NCI-H1092 treated with DMSO at 0.1 percent for 48 hours (cell line): Measurements from ENCODE around the gene CACHD1.
A peak's percentile ranks its signal among the peaks of the same experiment; 100 is the strongest.
"Not testable (repeated sequence)": the region's sequence is repeated elsewhere in the genome, so short reads cannot be mapped to it uniquely, and the experiment has no call there.

Source experiments
- DNase-seq: peaks from one replicate; lab custom pipeline; 2025; lab: John Stamatoyannopoulos, UW

CACHD1 gene

DNA sequence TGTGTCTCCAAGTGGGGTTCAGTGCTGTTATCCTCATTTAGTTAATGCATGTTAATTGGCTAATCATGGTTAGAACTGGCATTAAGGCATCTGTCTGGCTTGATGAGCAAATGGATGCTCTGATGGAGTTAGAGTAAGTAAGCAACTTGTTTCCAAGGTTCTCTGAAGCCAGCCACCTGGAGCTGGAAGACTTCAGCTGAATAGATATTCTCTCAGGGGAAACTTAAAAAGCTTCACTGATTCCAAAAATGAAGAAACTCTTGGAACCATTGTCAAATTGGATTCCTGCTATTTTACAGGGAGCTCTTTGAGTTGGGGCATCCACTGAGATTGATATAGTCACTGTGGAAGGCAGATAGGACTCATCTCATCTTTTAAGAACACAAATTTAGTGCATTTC, 118.9 kb downstream of the CACHD1 start:
- DNase-seq, result no peak

DNA sequence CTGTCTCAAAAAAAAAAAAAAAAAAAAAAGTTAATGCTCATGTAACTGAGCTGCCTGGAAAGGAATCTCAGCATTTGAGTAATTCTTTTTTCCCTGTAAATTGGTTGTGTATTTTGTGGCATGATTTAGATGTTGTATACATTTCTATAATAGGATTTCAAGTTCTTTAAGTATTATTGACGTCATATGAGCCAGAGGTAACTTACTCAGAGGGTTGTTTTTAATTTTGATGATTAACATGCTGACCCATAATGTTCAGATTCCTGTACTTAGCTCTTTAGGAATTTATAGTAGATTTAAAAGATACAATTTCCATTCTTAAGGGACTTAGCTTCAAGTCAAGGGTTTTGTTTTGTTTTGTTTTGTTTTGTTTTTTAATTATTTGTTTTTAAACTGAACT, 120.4 kb downstream of the CACHD1 start:
- no peak for DNase-seq

GRCh38 chr1:64594446-64594845, 124.5 kb downstream of the CACHD1 start:
- no peak for DNase-seq

GRCh38 chr1:64595871-64596515, 126.1 kb downstream of the CACHD1 start:
- DNase-seq, result no peak

DNA sequence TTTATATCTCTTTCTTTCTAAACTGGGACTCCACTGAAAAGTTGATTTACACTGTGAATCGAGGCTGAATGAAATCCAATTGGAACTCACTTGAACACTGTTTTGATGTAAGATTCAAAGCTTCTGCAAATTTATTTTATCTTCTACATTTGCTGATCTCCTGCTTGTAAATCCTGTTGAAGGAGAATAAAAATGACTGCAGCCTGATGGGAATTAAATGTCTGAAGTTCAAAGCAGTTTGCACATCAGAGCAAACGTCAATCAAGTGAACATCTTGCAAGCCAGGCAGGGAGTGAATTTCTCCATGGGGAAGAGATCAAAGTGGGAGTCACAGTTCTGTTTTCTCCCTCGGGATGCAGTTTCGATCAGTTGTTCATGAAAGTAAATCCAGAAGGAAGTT, 127.2 kb downstream of the CACHD1 start:
- DNase-seq, result no peak

DNA sequence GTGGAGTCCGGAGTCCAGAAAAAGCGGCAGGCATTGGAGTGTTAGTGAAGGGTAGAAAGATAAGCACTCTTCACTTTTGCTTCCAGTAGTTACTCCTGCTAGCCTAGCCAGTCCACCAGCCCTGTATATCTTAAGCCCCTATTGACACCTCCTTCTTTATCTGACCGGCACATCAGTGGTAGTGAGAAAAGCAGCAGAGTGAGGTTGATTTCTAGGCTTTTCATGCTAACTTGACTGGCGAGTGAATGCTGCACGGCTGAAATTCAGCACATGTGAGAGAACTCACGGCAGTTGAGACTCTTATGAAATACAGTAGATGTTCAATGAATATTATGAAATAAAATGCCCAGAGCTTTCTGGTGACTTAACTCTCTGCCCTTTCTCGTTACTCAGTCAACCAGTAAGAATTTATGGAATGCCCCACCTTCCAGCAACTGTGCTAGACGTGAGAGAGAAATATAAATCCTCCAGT, 128.2 kb downstream of the CACHD1 start:
- no peak for DNase-seq

GRCh38 chr1:64599242-64599641, 129.3 kb downstream of the CACHD1 start:
- DNase-seq, result no peak

- DNase-seq, result no peak
Measured at GRCh38 chr1:64601207-64601606, 131.3 kb downstream of the CACHD1 start.

- no peak for DNase-seq
Measured at GRCh38 chr1:64608005-64608650, 138.2 kb downstream of the CACHD1 start.

DNA sequence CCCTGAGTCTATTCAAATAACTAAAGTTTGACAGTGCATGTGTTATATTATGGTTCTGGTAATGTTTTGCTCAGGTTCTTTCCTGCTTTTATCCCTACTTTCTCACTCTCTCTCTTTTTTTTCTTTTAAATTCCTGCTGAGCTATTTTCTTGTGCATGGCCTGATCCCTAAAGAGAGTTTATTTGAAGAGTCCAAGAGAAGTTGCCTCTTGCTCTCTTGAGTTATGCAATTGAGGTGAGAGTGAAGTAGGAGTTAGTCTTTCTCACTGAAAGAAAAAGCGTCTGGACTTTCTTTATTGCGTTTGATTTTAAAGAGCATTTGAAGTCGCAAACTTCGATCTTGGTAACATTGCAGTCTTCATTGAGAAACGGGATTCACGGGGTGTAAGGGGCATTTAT, 138.7 kb downstream of the CACHD1 start:
- DNase-seq, result no peak

DNA sequence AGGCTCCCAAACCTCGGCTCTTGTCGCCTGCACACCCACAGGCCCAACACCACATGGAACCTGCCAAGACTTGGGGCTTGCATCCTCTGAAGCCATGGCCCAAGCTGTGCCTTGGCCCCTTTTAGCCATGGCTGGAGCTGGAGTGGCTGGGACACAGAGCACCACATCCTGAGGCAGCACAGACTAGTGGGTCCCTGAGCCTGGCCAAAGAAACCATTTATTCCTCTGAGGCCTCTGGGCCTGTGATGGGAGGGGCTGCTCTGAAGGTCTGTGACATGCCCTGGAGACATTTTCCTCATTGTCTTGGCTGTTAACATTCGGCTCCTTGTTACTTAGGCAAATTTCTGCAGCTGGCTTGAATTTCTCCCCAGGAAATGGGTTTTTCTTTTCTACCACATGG, 141.0 kb downstream of the CACHD1 start:
- not testable (repeated sequence) for DNase-seq

GRCh38 chr1:64616039-64616438, 146.1 kb downstream of the CACHD1 start:
- DNase-seq, result no peak

DNA sequence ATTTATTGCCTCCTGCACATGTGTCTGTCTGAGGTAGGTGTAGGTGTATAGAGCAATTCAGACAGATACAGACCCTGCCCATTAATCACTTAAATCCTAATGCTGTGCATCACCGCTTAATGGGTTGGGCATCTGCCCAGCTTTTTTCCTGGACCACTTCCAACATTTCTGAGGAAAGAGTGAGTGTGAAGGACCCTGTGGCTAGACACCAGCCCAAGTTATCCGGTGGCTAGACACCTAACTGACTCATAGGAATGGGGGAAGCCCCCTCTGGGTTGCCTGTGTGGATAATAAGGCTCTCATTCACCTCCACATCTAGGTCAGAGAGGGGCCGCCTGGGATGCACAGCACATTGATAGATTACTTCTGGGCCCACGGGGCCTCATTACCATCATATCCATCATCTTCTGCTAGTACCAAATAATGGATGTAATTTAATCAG, 153.8 kb downstream of the CACHD1 start:
- no peak for DNase-seq

GRCh38 chr1:64624218-64624713, 154.3 kb downstream of the CACHD1 start:
- peak; percentile 50 for DNase-seq

GRCh38 chr1:64624808-64625207, 154.9 kb downstream of the CACHD1 start:
- peak; percentile 9 for DNase-seq

GRCh38 chr1:64630611-64631010, 160.7 kb downstream of the CACHD1 start:
- DNase-seq, result no peak

DNA sequence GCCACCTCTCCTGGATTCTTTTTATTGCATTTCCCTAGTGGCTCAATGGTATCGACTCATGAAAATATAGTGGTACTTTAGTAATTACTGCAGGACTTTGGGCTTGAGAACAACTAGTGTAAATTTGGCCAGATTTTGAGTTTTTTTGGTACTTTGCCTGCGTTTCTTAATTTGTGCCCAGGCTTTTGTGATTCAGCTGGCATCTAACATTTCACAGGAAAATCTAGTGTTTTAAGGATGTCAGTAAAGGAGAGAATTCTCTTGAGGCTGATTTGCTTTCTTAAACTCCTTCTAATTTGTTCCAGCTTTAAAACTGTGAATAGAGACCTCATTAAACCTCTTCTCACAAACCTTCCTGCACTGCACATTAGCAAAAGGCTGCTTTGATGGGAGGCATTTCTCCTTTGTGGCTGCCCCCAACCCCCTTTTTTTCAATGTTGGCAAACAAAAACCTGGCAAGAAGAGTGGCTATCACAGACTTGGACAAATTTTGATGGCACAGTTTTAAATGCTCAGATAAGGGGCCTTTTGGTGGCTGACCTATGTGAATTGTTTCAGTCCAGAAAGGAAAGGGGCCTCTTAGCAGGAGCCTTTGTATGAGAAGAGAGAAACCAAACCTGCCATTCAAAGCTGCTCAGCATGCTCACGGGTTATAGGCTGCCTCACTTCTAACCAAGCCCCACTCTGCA, 161.6 kb downstream of the CACHD1 start:
- peak; percentile 3 for DNase-seq

DNA sequence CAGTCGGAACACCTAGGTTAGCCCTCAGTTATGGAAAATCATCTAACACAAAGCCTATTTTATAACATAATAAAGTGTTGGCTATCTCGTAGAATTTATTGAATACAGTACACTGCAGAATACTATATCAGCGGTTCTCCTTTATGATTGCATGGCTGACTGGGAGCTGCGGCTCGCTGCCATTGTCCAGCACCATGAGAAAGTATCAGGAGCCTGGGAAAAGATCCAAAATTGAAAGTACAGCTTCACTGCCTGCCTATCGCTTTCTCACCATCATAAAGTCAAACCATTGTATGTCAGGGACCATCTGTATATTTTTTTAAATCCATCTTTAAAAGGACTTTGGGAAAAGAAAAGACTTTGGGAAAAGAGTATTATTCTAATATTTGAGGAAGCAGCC, 163.0 kb downstream of the CACHD1 start:
- no peak for DNase-seq

DNA sequence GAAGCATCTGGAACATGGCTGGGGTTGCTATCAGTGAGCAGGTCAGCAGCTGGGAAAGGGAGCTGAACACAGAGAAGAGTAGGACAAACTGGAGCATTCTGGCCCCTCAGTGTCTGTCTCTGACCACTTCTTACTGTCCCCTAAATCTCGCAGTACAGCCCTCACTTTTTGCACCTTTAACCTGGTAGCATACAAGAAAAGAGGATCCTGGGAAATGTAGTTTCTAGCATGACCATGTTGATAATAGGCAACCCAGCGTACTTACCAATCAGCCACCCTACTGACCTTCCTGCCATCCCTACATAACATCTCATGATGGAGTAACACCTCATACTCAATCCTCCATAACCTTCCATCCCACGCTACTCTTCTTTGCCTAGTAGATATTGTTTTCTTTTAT, 175.8 kb downstream of the CACHD1 start:
- DNase-seq, result no peak

- DNase-seq, result no peak
Measured at GRCh38 chr1:64650411-64650810, 180.5 kb downstream of the CACHD1 start.

DNA sequence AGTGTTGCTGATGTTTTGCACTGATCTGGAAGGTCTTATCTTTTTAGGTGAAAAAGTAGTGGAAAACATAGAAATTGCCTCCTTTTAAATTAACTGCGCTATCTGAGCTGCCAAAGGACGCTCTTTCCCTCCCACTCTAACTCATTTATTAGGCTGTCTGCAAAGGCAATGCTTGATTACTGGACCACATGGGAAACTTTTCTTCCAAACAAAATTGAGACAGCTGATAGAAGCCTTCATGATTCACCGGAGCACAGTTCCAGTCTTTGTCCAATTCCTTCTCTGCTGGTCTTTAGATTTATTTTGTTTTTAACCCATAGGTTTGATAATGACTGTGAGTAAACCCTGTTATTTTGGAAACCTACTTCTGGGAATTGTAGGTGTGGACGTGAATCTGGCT, 181.9 kb downstream of the CACHD1 start:
- DNase-seq, result no peak

GRCh38 chr1:64653466-64653865, 183.5 kb downstream of the CACHD1 start:
- no peak for DNase-seq
